Stimulated activated CD4-positive, alpha-beta T cell treated with anti-CD3 and anti-CD28 coated beads, Interleukin-15, amount 100 ng/mL, for 48 hours (primary cell): ENCODE measurements around the gene C1orf56.
A peak's percentile ranks its signal among the peaks of the same experiment; 100 is the strongest.
"Not testable (repeated sequence)": the region's sequence is repeated elsewhere in the genome, so short reads cannot be mapped to it uniquely, and the experiment has no call there.

Experiments used
- DNase-seq, 2 donors: peaks; one replicate each; pipeline ENCODE4 v3.0.0-alpha.2; 2020; ENCODE audit warnings: low read depth in 2 of 2

Gene C1orf56

GRCh38 chr1:151060657-151061421 is 13.3 kb downstream of the C1orf56 start:
- no peak for DNase-seq

GRCh38 chr1:151061704-151062103 is 14.2 kb downstream of the C1orf56 start:
- no peak for DNase-seq

GRCh38 chr1:151062741-151063371 is 15.3 kb downstream of the C1orf56 start:
- DNase-seq, result no peak

- no peak for DNase-seq
Measured at GRCh38 chr1:151065089-151065645, 17.6 kb downstream of the C1orf56 start.

GRCh38 chr1:151067185-151067584 is 19.6 kb downstream of the C1orf56 start:
- DNase-seq, result no peak

- DNase-seq, result no peak
Measured at GRCh38 chr1:151069103-151069486, 21.5 kb downstream of the C1orf56 start.

- DNase-seq, result peak; percentile 82 to 87
Measured at GRCh38 chr1:151070474-151071276, 23.1 kb downstream of the C1orf56 start, which contains the start of gene GABPB2. Gene GABPB2, plus strand, starts transcription at chr1:151070761. Its CDS starts 17,429 bp downstream, at chr1:151088190.

GRCh38 chr1:151072224-151072623 is 24.7 kb downstream of the C1orf56 start:
- DNase-seq, result no peak

- no peak for DNase-seq
Measured at GRCh38 chr1:151085953-151086559, 38.5 kb downstream of the C1orf56 start.

- not testable (repeated sequence) for DNase-seq
Measured at GRCh38 chr1:151097426-151097825, 49.9 kb downstream of the C1orf56 start.

- no peak for DNase-seq
Measured at GRCh38 chr1:151098126-151098525, 50.6 kb downstream of the C1orf56 start.
